ENCODE measurements around the gene NXPH3.

The NXPH3 gene

GRCh38 chr17:49548051-49548505 is 27.6 kb upstream of the NXPH3 start:
- Histone ChIP-seq H3K27me3 (ENCODE audit: insufficient read depth, low read length) (peaks cover 9% of the 10 kb centered on the region; the same call in 1 of the 2 replicates), H3K4me2 (ENCODE audit: low read length) (no peak overlapping the region), H3K4me3 (ENCODE audit: low read depth, low read length, poor library complexity, severe bottlenecking) (no peak overlapping the region), H4K20me1 (ENCODE audit: insufficient read depth, low read length) (no peaks in the 10 kb centered on the region), H3K9ac (ENCODE audit: low read length) (no peak overlapping the region), H3F3A (ENCODE audit: insufficient read depth, low read length) (no peaks in the 10 kb centered on the region), H3K36me3 (ENCODE audit: insufficient read depth, low read length) (no peaks in the 10 kb centered on the region; the same call in 1 of the 2 replicates), H3K27ac (ENCODE audit: low read depth, low read length, poor library complexity, severe bottlenecking) (no peak overlapping the region), H3K4me1 (ENCODE audit: insufficient read depth, low read length, severe bottlenecking) (no peaks in the 10 kb centered on the region), H3K79me2 (ENCODE audit: insufficient read depth, low read length) (no peaks in the 10 kb centered on the region), H3K9me3 (ENCODE audit: low read length) (no peaks in the 10 kb centered on the region), H2AFZ (ENCODE audit: low read length) (no peak overlapping the region), H3K9me2 (ENCODE audit: low read depth, low read length) (no peaks in the 10 kb centered on the region)
- TF ChIP-seq CTCF (IDR thresholded peaks at IDR 0.05; ENCODE audit: low read length) (no peak), EZH2 (IDR thresholded peaks at IDR 0.05; ENCODE audit: borderline replicate concordance, low read length) (no peak)

- Histone ChIP-seq H3K27ac (ENCODE audit: low read depth, low read length, poor library complexity, severe bottlenecking) (no peak overlapping the region), H3K9me3 (ENCODE audit: low read length) (no peaks in the 10 kb centered on the region), H3F3A (ENCODE audit: insufficient read depth, low read length) (no peaks in the 10 kb centered on the region), H3K27me3 (ENCODE audit: insufficient read depth, low read length) (peaks cover 9% of the 10 kb centered on the region; the same call in 1 of the 2 replicates), H3K9ac (ENCODE audit: low read length) (no peak overlapping the region), H3K36me3 (ENCODE audit: insufficient read depth, low read length) (no peaks in the 10 kb centered on the region; the same call in 1 of the 2 replicates), H3K4me3 (ENCODE audit: low read depth, low read length, poor library complexity, severe bottlenecking) (no peak overlapping the region), H3K4me1 (ENCODE audit: insufficient read depth, low read length, severe bottlenecking) (no peaks in the 10 kb centered on the region), H4K20me1 (ENCODE audit: insufficient read depth, low read length) (no peaks in the 10 kb centered on the region), H3K79me2 (ENCODE audit: insufficient read depth, low read length) (no peaks in the 10 kb centered on the region), H3K9me2 (ENCODE audit: low read depth, low read length) (no peaks in the 10 kb centered on the region), H2AFZ (ENCODE audit: low read length) (no peak overlapping the region), H3K4me2 (ENCODE audit: low read length) (no peak overlapping the region)
- TF ChIP-seq CTCF (IDR thresholded peaks at IDR 0.05; ENCODE audit: low read length) (peak; percentile 40), EZH2 (IDR thresholded peaks at IDR 0.05; ENCODE audit: borderline replicate concordance, low read length) (no peak)
These were observed 27.0 kb upstream of the NXPH3 start for GRCh38 chr17:49548506-49549310.

GRCh38 chr17:49549311-49549605 is 26.4 kb upstream of the NXPH3 start:
- H3K27me3 ChIP-seq (ENCODE audit: insufficient read depth, low read length), result peaks cover 5% of the 10 kb centered on the region; the same call in 1 of the 2 replicates

More at GRCh38 chr17:49549311-49549605, 26.4 kb upstream of the NXPH3 start:
- no peaks in the 10 kb centered on the region for H3F3A ChIP-seq (ENCODE audit: insufficient read depth, low read length)
- no peak overlapping the region for H3K27ac ChIP-seq (ENCODE audit: low read depth, low read length, poor library complexity, severe bottlenecking)
- no peak overlapping the region for H2AFZ ChIP-seq (ENCODE audit: low read length)
- H3K4me3 ChIP-seq (ENCODE audit: low read depth, low read length, poor library complexity, severe bottlenecking), result no peak overlapping the region
- H3K4me1 ChIP-seq (ENCODE audit: insufficient read depth, low read length, severe bottlenecking), result no peaks in the 10 kb centered on the region
- no peaks in the 10 kb centered on the region for H3K79me2 ChIP-seq (ENCODE audit: insufficient read depth, low read length)
- no peaks in the 10 kb centered on the region for H4K20me1 ChIP-seq (ENCODE audit: insufficient read depth, low read length)
- H3K36me3 ChIP-seq (ENCODE audit: insufficient read depth, low read length), result no peaks in the 10 kb centered on the region
- H3K9me3 ChIP-seq (ENCODE audit: low read length), result no peaks in the 10 kb centered on the region
- H3K9ac ChIP-seq (ENCODE audit: low read length), result no peak overlapping the region
- no peak for TF ChIP-seq EZH2 (IDR thresholded peaks at IDR 0.05; ENCODE audit: borderline replicate concordance, low read length)
- no peak for TF ChIP-seq CTCF (IDR thresholded peaks at IDR 0.05; ENCODE audit: low read length)
- H3K9me2 ChIP-seq (ENCODE audit: low read depth, low read length), result no peaks in the 10 kb centered on the region
- H3K4me2 ChIP-seq (ENCODE audit: low read length), result no peak overlapping the region

Data from OCI-LY1 (cell line).